Lower leg skin (tissue), 3 donors: ENCODE measurements around the gene GRIN2B.

Source experiments
- CTCF ChIP-seq, 3 donors: fragments of 450-650 bp; IDR thresholded peaks; one replicate each; pipeline ENCODE4 v1.5.1; 2016; ENCODE audit warnings: antibody characterized with exemption in 3 of 3, mild to moderate bottlenecking in 3 of 3, moderate library complexity in 2 of 3
- POLR2A ChIP-seq, 2 donors: fragments of 450-650 bp; IDR thresholded peaks; one replicate each; pipeline ENCODE4 v1.6.1; 2016 to 2017; ENCODE audit warnings: antibody characterized with exemption in 2 of 2, mild to moderate bottlenecking in 1 of 2, moderate library complexity in 1 of 2

GRCh38 chr12:14007639-14008038 is 26.2 kb upstream of the GRIN2B start:
- TF ChIP-seq CTCF (IDR thresholded peaks at IDR 0.05) (no peak), POLR2A (IDR thresholded peaks at IDR 0.05) (no peak)
